Measurements from ENCODE around the gene SH3BP2.

SH3BP2 gene

GRCh38 chr4:2745981-2746806, 46.7 kb upstream of the SH3BP2 start:
- DNase-seq, result peak; percentile 92
- no peak overlapping the region for H3K4me3 ChIP-seq (ENCODE audit: low read depth, low read length)
- peaks cover 23% of the 10 kb centered on the region for H3K4me1 ChIP-seq
- H3K9me3 ChIP-seq, result no peaks in the 10 kb centered on the region
- no peak for TF ChIP-seq CTCF (IDR thresholded peaks at IDR 0.05; ENCODE audit: low read depth, low read length)
- H3K27me3 ChIP-seq, result no peaks in the 10 kb centered on the region
- peaks cover 44% of the 10 kb centered on the region for H3K36me3 ChIP-seq

- Histone ChIP-seq H3K27me3 (no peaks in the 10 kb centered on the region), H3K4me1 (peaks cover 23% of the 10 kb centered on the region), H3K4me3 (ENCODE audit: low read depth, low read length) (no peak overlapping the region), H3K36me3 (peaks cover 44% of the 10 kb centered on the region), H3K9me3 (no peaks in the 10 kb centered on the region)
- DNase-seq, result no peak
- TF ChIP-seq CTCF (IDR thresholded peaks at IDR 0.05; ENCODE audit: low read depth, low read length), result no peak
Measured at GRCh38 chr4:2746891-2747695, 45.8 kb upstream of the SH3BP2 start.

GRCh38 chr4:2750719-2751605, 41.9 kb upstream of the SH3BP2 start:
- Histone ChIP-seq H3K9me3 (no peaks in the 10 kb centered on the region), H3K36me3 (peaks cover 16% of the 10 kb centered on the region), H3K4me1 (peaks cover 18% of the 10 kb centered on the region), H3K27me3 (no peaks in the 10 kb centered on the region), H3K4me3 (ENCODE audit: low read depth, low read length) (no peak overlapping the region)
- DNase-seq, result no peak
- TF ChIP-seq CTCF (IDR thresholded peaks at IDR 0.05; ENCODE audit: low read depth, low read length), result no peak

- Histone ChIP-seq H3K36me3 (no peaks in the 10 kb centered on the region), H3K27me3 (no peaks in the 10 kb centered on the region), H3K4me3 (ENCODE audit: low read depth, low read length) (no peak overlapping the region), H3K9me3 (no peaks in the 10 kb centered on the region), H3K4me1 (peaks cover 5% of the 10 kb centered on the region)
- TF ChIP-seq CTCF (IDR thresholded peaks at IDR 0.05; ENCODE audit: low read depth, low read length), result no peak
- no peak for DNase-seq
Measured at GRCh38 chr4:2753436-2753835, 39.4 kb upstream of the SH3BP2 start.

GRCh38 chr4:2754848-2755819, 37.8 kb upstream of the SH3BP2 start:
- no peaks in the 10 kb centered on the region for H3K27me3 ChIP-seq
- DNase-seq, result no peak
- no peak for TF ChIP-seq CTCF (IDR thresholded peaks at IDR 0.05; ENCODE audit: low read depth, low read length)

More at GRCh38 chr4:2754848-2755819, 37.8 kb upstream of the SH3BP2 start:
- Histone ChIP-seq H3K4me1 (peaks cover 5% of the 10 kb centered on the region), H3K36me3 (no peaks in the 10 kb centered on the region), H3K9me3 (no peaks in the 10 kb centered on the region), H3K4me3 (ENCODE audit: low read depth, low read length) (peak overlapping the region; percentile 74)
